ENCODE data around the gene SPRR3. TPM values are rescaled to one million over a fixed set of nuclear protein-coding genes. Genes with fewer than 3 reads are reported as not detected.

SPRR3 gene
- total and polyA plus RNA-seq, 9 donors: 0.85 TPM; not detected in 8

GRCh38 chr1:152970495-152970894 lies 31.1 kb upstream of the SPRR3 start, which contains the start of gene SPRR4:
Gene SPRR4, plus strand, starts transcription at chr1:152970648. Its CDS starts 1,243 bp downstream, at chr1:152971891.
- no peak within 1 kb of the TSS for H3K4me3 ChIP-seq
- H3K4me1 ChIP-seq (ENCODE audit: insufficient read depth): no peaks in the 10 kb centered on the region
- H3K9me3 ChIP-seq: no peaks in the 10 kb centered on the region
- WGBS, 3 donors: 87 to 94% (median 93%) methylated on average over 6 of the region's 6 CpGs
- TF ChIP-seq CTCF (IDR thresholded peaks at IDR 0.05) (no peak), POLR2A (IDR thresholded peaks at IDR 0.05) (no peak), EP300 (IDR thresholded peaks at IDR 0.05) (no peak)
- no peaks in the 10 kb centered on the region for H3K27me3 ChIP-seq
- H3K36me3 ChIP-seq: no peaks in the 10 kb centered on the region
- H3K27ac ChIP-seq: no peak within 1 kb of the TSS
- no peak for DNase-seq
- intact Hi-C loops (cut with DNase I): no loop called here

GRCh38 chr1:152972196-152972886 lies 29.2 kb upstream of the SPRR3 start:
- Histone ChIP-seq H3K4me1 (ENCODE audit: insufficient read depth) (no peaks in the 10 kb centered on the region), H3K27me3 (no peaks in the 10 kb centered on the region), H3K9me3 (no peaks in the 10 kb centered on the region), H3K36me3 (no peaks in the 10 kb centered on the region), H3K27ac (no peak overlapping the region), H3K4me3 (no peak overlapping the region)
- TF ChIP-seq CTCF (IDR thresholded peaks at IDR 0.05): no peak
- TF ChIP-seq EP300 (IDR thresholded peaks at IDR 0.05): no peak
- TF ChIP-seq POLR2A (IDR thresholded peaks at IDR 0.05): no peak
- no peak for DNase-seq
- intact Hi-C loops (cut with DNase I): no loop called here
- WGBS, 3 donors: 85 to 90% (median 89%) methylated on average over 4 of the region's 4 CpGs

- WGBS, 3 donors: 79 to 85% (median 80%) methylated on average over 1 of the region's 1 CpG
- no peak for DNase-seq
- Histone ChIP-seq H3K4me1 (ENCODE audit: insufficient read depth) (no peaks in the 10 kb centered on the region), H3K27me3 (no peaks in the 10 kb centered on the region), H3K9me3 (no peaks in the 10 kb centered on the region), H3K27ac (no peak overlapping the region), H3K4me3 (no peak overlapping the region), H3K36me3 (no peaks in the 10 kb centered on the region)
- TF ChIP-seq EP300 (IDR thresholded peaks at IDR 0.05): no peak
- no peak for TF ChIP-seq POLR2A (IDR thresholded peaks at IDR 0.05)
- no peak for TF ChIP-seq CTCF (IDR thresholded peaks at IDR 0.05)
- intact Hi-C loops (cut with DNase I): no loop called here
Measured at GRCh38 chr1:152976688-152977087, 24.9 kb upstream of the SPRR3 start.

- Histone ChIP-seq H3K27ac (no peak overlapping the region), H3K4me3 (no peak overlapping the region), H3K4me1 (ENCODE audit: insufficient read depth) (no peaks in the 10 kb centered on the region), H3K27me3 (no peaks in the 10 kb centered on the region), H3K9me3 (no peaks in the 10 kb centered on the region), H3K36me3 (no peaks in the 10 kb centered on the region)
- intact Hi-C loops (cut with DNase I): no loop called here
- no peak for DNase-seq
- TF ChIP-seq CTCF (IDR thresholded peaks at IDR 0.05) (no peak), POLR2A (IDR thresholded peaks at IDR 0.05) (no peak), EP300 (IDR thresholded peaks at IDR 0.05) (no peak)
Measured at GRCh38 chr1:152977614-152978013, 23.9 kb upstream of the SPRR3 start.
